ENCODE results near the gene TNFRSF19. TPM values are rescaled to one million over a fixed set of nuclear protein-coding genes. Genes with fewer than 3 reads are reported as not detected.

TNFRSF19 gene
- total RNA-seq, 2 experiments from 2014 or later: not detected

GRCh38 chr13:23656637-23657371 is 86.6 kb downstream of the TNFRSF19 start:
- H2AFZ ChIP-seq (ENCODE audit: low read length): no peak overlapping the region
- CTCF ChIA-PET (ENCODE audit: unreplicated experiment): no interaction called here

GRCh38 chr13:23658929-23659541 is 88.8 kb downstream of the TNFRSF19 start:
- no peaks in the 10 kb centered on the region for H3K79me2 ChIP-seq (ENCODE audit: insufficient read depth, low read depth, low read length)
- POLR2A ChIA-PET: no interaction called here
- no peak overlapping the region for H3K4me2 ChIP-seq (ENCODE audit: low read length)
- no TSS peak for BruUV-seq (replicated peaks)
- no peaks in the 10 kb centered on the region for H3K36me3 ChIP-seq (ENCODE audit: insufficient read depth, low read length)
- no peak for DNase-seq (ENCODE audit: low spot score)
- H3K27ac ChIP-seq (ENCODE audit: low read depth, low read length, poor library complexity, severe bottlenecking): no peak overlapping the region
- H4K20me1 ChIP-seq (ENCODE audit: insufficient read depth, low read length): no peaks in the 10 kb centered on the region
- no peaks in the 10 kb centered on the region for H3K4me1 ChIP-seq (ENCODE audit: insufficient read depth, low read length, poor library complexity, severe bottlenecking)
- no peaks in the 10 kb centered on the region for H3K9me2 ChIP-seq (ENCODE audit: insufficient read depth, low read length)
- no peak overlapping the region for H2AFZ ChIP-seq (ENCODE audit: low read length)
- no peaks in the 10 kb centered on the region for H3K9me3 ChIP-seq (ENCODE audit: low read length)
- H3K4me3 ChIP-seq (ENCODE audit: low read depth, low read length, poor library complexity, severe bottlenecking): no peak overlapping the region
- intact Hi-C loops (cut with micrococcal nuclease; ENCODE audit: unreplicated experiment): no loop called here
- CTCF ChIA-PET (ENCODE audit: unreplicated experiment): no interaction called here
- TF ChIP-seq EZH2phosphoT487 (IDR thresholded peaks at IDR 0.05; ENCODE audit: borderline replicate concordance, low read depth, low read length): no peak
- TF ChIP-seq CTCF (conservative IDR thresholded peaks at IDR 0.05; ENCODE audit: low read length): no peak

More at GRCh38 chr13:23656637-23657371, 86.6 kb downstream of the TNFRSF19 start:
- POLR2A ChIA-PET: interaction anchor here (0.6 kb wide), 1 partner anchor 1987 kb away, joined by 3 read pairs; no protein-coding TSS in a partner anchor
- Histone ChIP-seq H3K9me3 (ENCODE audit: low read length) (no peaks in the 10 kb centered on the region), H3K9me2 (ENCODE audit: insufficient read depth, low read length) (no peaks in the 10 kb centered on the region), H3K27ac (ENCODE audit: low read depth, low read length, poor library complexity, severe bottlenecking) (no peak overlapping the region), H3K79me2 (ENCODE audit: insufficient read depth, low read depth, low read length) (no peaks in the 10 kb centered on the region), H4K20me1 (ENCODE audit: insufficient read depth, low read length) (no peaks in the 10 kb centered on the region), H3K36me3 (ENCODE audit: insufficient read depth, low read length) (no peaks in the 10 kb centered on the region), H3K4me3 (ENCODE audit: low read depth, low read length, poor library complexity, severe bottlenecking) (no peak overlapping the region), H3K4me1 (ENCODE audit: insufficient read depth, low read length, poor library complexity, severe bottlenecking) (no peaks in the 10 kb centered on the region), H3K4me2 (ENCODE audit: low read length) (no peak overlapping the region)
- BruUV-seq (replicated peaks): no TSS peak
- intact Hi-C loops (cut with micrococcal nuclease; ENCODE audit: unreplicated experiment): no loop called here
- TF ChIP-seq EZH2phosphoT487 (IDR thresholded peaks at IDR 0.05; ENCODE audit: borderline replicate concordance, low read depth, low read length) (no peak), CTCF (conservative IDR thresholded peaks at IDR 0.05; ENCODE audit: low read length) (no peak)
- no peak for DNase-seq (ENCODE audit: low spot score)

- Histone ChIP-seq H3K9me3 (ENCODE audit: low read length) (no peaks in the 10 kb centered on the region), H4K20me1 (ENCODE audit: insufficient read depth, low read length) (no peaks in the 10 kb centered on the region), H3K9me2 (ENCODE audit: insufficient read depth, low read length) (no peaks in the 10 kb centered on the region), H3K4me1 (ENCODE audit: insufficient read depth, low read length, poor library complexity, severe bottlenecking) (no peaks in the 10 kb centered on the region), H3K4me2 (ENCODE audit: low read length) (no peak overlapping the region), H3K27ac (ENCODE audit: low read depth, low read length, poor library complexity, severe bottlenecking) (no peak overlapping the region), H2AFZ (ENCODE audit: low read length) (no peak overlapping the region), H3K36me3 (ENCODE audit: insufficient read depth, low read length) (no peaks in the 10 kb centered on the region), H3K79me2 (ENCODE audit: insufficient read depth, low read depth, low read length) (no peaks in the 10 kb centered on the region), H3K4me3 (ENCODE audit: low read depth, low read length, poor library complexity, severe bottlenecking) (no peak overlapping the region)
- DNase-seq (ENCODE audit: low spot score): no peak
- ChIA-PET CTCF (ENCODE audit: unreplicated experiment) (no interaction called here), POLR2A (interaction anchor here (1.4 kb wide), 1 partner anchor 11 kb away, joined by 4 read pairs; no protein-coding TSS in a partner anchor)
- intact Hi-C loops (cut with micrococcal nuclease; ENCODE audit: unreplicated experiment): no loop called here
- no TSS peak for BruUV-seq (replicated peaks)
- TF ChIP-seq CTCF (conservative IDR thresholded peaks at IDR 0.05; ENCODE audit: low read length) (no peak), EZH2phosphoT487 (IDR thresholded peaks at IDR 0.05; ENCODE audit: borderline replicate concordance, low read depth, low read length) (no peak)
Observed at GRCh38 chr13:23660249-23660648, 90.0 kb downstream of the TNFRSF19 start.

All from OCI-LY7 (cell line).